Ecto neural progenitor cell (in vitro differentiated cells): ENCODE data around the gene CLASP1.

Experiments used
- DNase-seq: peaks from one replicate; pipeline ENCODE4 v3.0.0-alpha.2; 2018; ENCODE audit warnings: low spot score

The CLASP1 gene

DNA sequence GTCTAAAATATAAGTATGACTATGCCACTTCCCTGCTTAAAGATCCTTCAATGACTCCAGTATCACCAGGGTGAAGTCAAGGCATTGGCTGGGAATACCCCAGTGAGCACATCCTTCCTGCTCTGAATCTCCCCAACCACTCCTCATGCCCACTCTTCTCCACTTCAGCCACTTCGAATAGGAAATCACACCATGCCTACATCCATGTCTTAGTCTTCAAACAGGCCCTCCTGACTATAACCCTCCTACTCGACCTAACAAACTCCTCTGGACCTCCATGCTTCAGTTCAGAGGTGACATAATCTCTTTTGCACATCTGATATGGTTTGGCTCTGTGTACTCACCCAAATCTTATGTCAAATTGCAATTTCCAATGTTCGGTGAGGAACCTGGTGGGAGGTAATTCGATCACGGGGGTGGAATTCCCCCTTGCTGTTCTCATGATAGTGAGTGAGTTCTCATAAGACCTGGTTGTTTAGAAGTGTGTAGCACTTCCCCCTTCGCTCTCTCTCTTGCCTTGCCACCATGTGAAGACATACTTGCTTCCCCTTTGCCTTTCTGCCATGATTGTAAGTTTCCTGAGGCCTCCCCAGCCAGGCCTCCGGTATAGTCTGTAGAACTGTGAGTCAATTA, 276.4 kb downstream of the CLASP1 start:
- no peak for DNase-seq

DNA sequence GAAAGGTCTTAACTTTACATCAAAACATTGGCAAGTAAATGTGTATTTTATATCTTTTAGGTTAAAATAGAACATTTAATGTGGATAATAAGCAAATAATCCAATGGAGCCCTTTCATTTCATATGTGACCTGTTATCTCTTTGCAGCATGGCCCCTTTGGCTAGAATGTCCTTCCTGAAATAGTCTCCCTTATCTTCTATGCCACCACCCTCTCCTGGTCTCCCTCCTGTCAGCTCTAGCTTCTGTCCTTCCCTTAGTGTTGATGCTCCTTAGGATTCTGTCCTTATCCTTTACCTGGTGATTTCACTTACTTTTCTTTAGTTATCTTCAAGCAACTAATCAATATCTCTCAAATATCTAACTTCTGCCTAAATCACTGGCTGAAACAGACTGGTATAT, 277.2 kb downstream of the CLASP1 start:
- no peak for DNase-seq

DNA sequence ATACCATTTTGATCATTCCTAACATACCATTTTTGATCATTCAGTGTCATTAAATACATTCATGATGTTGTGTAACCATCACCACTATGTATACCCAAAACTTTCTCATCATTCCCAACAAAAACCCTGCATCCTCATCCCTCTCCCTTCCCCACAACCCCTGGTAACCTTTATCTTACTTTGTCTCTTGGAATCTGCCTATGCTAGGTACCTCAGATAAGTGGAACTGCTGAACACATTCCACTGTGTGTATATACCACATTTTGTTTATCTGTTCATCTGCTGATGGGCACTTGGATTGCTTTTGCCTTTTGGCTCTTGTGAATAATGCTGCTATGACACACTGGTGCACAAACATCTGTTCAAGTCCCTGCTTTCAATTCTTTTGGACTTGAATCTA, 280.4 kb downstream of the CLASP1 start:
- DNase-seq = no peak

DNA sequence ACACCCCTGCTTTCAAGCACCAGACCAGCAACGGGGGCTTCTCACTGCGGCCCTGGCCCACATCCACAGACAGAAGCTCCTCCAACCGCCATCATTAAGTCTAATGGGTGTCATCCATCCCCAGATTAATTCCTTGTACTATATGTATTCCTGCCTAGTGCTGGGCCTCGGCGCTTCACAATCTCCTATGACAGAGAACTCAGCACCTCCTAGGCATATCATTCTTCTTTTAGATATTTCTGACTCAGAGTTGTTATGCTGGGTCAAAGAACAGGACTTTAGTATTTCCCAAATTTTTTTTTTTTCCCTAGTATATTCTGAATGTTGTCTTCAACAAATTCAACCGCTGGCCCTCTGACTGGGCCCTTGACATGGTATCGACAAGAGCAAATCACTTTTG, 281.1 kb downstream of the CLASP1 start:
- no peak for DNase-seq

DNA sequence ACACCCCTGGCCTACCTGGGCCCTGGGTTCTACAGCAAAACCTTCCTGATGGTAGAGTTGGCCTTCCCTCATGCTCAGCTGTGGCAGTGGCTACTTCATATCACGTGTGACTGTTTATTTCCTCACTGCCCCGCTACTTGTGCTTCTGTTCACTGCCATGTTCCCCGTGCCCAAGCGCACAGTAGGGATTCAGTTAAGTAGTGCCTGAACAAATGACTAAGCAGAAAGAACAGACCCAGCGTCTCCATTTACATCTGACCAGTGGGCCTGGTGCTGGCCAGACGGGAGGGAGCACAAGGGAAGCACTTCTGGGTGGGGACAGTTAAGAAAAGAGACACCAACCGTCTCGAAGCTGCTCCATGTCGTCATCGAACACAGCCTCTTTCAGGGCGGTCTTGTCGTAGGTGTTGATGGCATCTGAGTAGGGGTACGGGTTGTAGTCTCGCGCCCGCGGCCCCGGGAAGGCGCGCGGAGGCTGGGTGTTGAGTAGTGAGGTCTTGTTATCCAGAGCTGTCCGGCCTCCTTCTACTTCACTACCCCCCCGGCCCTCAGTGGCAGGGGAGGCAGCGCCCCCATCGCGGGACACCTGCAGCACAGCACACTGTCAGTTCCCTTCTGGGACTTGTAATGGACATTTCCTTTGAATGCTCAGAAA, 281.9 kb downstream of the CLASP1 start:
- no peak for DNase-seq

DNA sequence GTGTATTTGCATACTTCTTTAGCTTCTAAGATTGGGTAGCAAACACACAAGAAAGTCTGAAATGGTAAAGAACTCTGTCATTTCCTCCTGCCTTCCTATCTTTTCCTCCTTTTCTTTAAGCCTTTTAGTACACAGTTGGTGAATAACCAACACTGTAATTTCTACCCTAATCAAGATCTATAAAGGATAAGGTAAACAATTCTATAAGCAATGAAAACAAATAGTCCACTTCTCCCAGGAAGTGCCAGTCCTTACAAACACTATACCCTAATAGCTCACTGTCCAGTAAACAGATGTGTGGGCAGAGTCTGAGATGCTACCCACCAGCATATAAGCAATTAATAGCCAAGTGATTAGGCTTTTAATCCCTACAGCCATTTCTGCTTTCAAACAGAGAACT, 283.2 kb downstream of the CLASP1 start:
- no peak for DNase-seq

DNA sequence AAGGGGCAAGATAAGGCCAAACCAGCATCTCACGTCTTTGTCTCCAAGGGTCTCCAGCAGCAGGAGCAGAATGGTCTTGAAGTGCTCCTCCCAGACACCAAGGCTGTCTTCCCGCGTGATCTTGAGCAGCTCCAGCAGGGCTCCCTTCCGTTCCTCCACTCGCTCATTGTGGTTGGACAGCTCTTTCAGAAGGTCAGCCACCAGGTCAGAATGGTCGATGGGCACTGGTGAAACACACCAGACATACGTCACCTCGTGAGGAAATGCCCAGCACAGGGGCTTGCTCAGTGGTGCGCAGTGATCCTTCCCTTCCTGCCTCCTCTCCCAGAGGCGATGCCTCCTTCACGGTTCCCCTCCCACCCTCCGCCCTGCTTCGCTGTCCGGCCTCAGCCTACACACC, 284.2 kb downstream of the CLASP1 start:
- no peak for DNase-seq

DNA sequence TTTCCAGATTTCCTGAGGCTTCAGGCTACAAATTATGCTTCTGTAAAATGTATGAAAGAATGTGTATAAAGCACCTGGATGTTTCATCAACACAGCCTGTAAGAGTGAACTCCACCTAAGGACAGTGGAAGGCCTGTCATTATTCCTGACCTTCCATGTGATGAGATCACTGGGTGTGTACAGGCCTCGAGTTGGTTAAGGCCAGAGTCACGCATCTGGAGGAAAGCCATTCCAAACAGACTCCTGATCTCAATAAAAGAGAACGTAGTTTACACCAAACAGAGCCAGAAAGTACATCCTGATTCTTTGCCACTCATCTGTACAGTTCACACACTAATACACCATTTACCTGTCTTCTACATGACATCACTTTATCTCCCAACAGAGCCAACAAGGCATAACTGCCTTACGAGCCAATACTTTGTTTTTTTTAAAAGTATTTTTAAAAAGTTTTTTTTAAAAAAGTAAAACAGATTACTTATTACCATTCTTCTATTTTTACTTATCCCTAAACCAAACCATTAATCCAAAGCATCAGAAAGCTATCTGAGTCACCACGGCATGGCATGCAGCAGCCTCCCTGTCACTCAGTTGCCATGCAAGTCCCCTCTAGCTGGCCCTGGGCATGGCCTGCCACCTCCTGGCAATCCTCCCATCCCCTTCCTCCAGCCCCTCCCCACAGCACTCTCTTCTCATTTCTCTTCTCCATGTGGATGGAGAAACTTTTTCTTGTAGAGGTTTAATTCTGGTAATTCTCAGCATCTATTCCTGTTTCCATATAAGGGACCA, 285.4 kb downstream of the CLASP1 start:
- no peak for DNase-seq

DNA sequence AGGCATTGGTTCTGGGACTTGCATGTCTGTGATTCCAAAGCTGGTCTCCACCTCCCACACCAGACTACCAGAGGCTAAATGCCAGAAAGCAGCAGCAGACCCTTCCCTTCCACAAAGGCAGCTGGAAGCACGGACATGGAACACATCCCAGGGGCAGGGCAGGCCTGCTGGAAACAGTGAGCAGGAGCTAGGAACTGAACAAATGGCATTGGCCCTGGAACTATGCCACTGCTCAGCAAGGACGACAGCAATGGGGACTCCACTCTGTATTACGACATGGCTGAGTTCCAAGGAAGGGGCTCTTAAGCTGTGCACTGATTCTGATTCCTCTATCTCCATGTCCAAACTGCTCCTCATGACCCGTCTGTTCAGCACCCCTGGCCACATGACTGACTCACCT, 286.5 kb downstream of the CLASP1 start:
- DNase-seq = no peak

DNA sequence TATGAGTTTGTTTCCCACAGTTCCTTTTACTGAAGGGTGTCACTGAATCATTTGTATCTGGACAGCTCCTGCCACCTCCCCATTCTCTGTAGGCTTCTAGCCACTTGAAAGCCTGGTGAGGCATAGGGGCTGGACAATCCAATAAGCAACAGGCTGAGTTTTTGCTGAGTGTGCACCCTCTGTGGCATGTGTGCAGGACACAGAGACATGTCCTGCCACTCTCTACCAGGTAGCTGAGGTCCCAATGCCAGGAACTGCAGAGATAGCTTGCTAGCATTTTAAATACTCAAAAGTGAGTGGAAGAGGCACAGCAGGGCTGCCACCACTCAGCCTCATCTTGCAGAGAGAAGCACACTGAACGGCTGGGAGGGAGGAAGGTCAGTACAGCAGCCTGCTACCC, 287.0 kb downstream of the CLASP1 start:
- DNase-seq = no peak

DNA sequence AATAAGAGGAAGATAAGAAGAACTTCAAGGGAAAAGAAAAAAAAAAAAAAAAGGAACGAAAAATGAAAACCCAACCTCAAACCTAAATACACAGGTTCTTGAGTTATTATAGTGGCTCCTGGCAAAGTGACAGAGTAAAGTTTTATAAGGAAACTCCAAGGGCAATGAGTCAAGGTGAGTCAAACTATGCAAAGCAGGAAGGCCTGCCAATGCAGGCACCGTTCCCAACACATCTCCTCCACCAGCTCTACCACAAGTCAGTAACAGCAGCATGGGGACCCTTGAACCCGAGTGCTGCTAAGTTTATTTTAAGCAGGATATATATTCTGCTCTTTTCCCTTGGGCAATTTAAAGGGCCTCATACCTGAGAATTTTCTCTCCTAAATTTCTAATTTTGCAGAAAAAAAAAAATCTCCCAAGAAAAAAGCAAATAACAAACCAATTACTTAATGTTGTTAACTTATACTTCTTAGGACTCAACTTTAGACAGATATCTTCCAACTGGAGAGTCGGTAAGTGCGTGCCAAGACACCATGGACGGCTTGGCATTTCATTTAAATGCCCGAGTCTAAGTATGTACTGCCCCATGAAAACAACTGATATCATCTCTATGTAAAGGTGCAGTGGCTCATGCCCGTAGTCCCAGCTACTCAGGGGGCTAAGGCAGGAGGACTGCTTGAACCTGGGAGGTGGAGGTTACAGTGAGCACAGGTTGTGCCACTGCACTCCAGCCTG, 288.5 kb downstream of the CLASP1 start:
- DNase-seq = no peak

DNA sequence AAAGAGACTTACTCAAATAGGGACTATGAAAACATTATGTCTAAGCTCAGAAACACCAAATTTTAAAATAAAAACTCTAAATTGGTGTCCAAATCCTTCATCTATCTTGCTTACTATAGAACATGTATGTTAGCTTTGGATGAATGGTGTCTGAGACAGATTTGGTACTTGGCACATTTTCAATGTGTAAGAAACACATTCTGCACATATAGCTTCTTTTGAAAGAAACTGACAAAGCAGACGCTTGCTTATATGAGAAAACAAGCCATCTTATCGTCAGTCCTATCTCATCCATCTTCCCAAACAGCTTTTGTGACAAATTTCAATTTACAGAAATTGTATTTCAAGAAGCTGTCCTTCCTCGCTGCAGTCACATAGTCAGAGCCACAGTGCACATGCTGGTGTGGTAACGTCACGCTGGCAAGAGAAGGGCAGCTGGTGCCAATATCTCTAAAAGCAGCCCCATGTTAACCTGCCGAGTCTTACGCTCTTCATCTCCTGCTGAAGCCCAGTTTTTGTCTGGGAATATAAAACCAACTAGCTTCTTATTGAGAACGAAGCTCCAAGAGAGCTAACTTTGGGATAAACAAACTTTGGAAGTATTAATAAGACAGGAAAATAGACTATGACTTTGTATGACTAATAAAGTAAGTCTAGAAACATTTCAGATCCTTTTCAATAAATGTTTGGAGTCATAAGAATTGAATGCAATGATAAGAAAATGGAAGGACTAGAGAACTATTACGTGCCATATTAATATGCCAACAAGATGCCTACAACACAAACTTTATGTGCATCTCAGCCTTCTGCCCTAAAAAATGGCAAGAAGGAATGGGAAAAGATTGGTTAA, 289.3 kb downstream of the CLASP1 start:
- DNase-seq = no peak

DNA sequence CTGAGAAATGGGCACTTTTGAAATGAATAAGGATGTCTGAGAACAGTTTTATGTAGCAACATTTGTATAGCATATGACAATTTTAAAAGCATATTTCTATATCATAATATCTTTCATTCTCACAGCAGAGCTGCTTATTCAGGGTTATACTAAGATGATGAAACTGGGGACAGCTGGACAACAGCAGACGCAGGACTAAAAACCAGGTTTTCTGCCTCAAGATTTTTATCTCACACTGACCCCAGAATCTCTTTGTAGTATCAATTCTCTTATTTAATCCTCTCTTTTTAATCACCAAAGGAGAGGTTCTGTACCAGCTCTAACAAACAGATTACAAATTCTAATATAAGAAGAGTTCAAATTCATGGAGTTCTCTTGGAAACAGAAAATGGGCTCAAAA, 290.1 kb downstream of the CLASP1 start:
- DNase-seq = no peak

DNA sequence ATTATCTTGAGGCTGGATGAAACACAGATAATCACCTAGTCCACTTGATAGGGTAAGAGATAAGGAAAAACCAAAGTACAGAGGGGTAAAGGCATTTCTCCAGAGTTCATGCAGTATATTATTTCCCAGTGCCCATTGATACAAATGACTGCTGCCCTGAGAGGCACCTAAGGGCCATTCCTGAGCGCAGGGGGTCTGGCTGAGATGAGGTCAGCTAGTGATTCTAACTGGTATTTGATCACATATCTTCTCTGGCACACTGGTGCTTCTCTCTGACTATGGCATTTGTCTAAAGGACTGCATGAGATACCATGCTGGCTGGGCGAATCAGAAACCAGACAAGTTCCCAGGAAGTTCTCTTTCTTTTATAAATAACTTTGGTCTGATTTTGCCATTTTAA, 291.0 kb downstream of the CLASP1 start:
- no peak for DNase-seq

DNA sequence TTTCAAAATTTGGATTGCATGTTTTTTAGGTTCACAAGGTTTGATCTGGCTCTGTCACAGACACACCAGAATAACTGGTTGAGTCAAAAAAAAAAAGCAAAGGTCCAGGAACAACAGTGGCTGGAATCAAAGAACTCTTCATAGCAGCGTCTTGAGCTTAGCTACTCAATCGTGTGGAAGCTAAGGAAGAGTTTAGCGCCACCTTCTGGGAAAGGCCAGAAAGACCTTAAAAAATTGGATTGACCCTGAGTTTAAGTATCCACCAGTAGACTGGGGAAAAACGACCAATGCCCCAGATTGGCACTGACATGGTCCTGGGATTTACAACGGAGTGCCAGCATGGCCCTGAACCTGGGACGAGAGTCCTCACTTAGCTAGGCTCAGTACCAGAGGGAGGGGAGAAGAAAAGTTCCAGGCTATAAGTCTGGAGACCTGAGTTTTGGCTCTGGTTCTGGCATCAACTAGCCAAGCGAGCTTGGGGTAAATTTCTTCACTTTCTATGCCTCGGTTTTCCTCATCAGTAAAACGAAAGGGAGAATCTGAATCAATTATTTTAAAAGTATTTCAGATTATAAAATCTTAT, 293.1 kb downstream of the CLASP1 start:
- DNase-seq = peak; percentile 63

DNA sequence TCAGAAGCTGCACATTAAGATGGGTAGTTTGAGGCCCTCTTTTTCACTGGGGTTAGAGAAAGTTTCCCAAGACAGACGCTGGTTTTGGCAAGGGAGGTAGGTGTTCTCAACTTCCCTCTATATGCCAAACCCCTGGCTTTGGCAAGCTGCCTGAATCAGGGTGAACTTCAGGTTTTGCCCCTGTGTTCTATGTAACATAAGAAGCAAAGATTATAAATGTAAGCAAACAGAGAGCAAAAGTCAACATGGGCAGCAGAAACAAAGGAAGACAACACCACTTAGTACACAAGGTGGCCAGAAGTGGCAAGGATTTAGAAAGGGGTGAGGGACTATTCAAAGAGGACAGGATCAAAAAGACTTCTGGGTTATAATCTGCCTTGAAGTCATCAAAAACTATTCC, 293.8 kb downstream of the CLASP1 start:
- no peak for DNase-seq

DNA sequence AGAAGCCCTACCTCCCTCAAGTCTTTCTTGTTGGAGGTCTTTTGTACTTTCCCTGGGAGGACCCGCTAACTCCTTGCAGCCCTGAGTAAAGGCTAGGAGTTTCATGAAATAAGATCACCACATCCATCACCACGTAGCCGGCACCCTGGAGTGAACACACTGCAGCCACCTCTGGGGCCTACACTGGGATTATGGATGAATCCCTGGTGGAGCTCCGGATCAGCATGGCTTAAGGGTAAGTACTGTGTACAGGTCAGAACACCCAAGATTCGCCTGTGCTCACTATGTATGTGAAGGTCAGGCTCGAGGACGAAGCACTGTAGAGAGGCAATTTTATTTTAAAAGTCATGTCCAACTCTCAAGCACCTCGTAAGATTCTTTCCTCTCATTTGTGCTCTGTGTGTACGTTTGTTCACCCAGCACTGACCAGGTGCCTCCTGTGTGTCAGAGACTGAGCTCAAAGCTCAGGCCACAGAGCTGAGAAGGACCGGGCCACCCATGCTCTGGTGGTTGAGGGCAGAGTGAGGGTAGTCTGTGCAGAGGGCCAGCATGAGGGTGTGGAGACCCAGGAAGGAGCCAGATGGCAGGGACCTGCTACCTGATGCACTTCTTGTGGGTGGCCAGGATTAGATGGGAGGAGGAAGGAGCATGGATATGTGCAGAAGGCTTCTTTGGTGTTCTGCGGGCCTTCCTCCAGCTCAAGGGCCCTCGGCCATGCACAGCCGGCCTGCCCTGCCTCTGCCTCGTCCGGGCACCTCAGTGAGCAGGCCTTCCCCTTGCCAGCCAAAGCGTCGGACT, 297.5 kb downstream of the CLASP1 start:
- no peak for DNase-seq

DNA sequence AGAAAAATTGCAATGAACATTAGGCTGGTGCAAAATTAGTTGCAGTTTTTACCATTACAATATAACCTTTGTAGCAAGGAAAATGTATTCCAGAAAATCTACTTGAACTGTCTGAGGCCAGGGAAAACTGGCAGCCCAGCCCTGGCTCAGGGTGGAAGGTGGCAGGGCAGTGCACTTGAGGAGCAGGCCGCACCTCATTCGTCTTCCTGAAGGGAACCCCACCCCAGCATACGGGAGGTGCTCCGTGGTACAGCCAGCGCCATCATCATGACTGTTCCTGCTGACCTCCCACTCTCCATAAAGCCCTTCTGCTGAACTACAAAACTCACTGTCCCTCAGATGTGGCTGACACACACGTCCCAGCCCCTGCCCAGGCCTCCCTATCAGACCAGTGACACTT, 298.4 kb downstream of the CLASP1 start:
- DNase-seq = no peak

DNA sequence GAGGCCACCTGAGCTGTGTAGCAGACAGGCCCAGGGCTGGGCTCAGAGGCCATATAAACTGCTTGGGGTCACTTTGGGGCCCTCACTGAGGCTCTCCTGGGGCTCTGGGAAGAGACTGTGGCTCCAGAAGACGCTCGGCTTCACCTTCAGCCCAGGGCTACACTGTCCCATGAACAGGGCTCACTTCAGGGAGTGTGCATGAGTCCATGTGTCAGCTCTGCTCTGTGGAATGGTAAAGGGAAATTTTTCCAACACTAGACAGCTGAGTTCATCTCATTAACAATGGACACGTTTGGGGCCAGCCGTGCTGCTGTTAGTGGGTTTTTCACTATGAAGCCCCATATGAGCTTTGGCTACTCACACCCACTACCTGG, 298.9 kb downstream of the CLASP1 start:
- no peak for DNase-seq

DNA sequence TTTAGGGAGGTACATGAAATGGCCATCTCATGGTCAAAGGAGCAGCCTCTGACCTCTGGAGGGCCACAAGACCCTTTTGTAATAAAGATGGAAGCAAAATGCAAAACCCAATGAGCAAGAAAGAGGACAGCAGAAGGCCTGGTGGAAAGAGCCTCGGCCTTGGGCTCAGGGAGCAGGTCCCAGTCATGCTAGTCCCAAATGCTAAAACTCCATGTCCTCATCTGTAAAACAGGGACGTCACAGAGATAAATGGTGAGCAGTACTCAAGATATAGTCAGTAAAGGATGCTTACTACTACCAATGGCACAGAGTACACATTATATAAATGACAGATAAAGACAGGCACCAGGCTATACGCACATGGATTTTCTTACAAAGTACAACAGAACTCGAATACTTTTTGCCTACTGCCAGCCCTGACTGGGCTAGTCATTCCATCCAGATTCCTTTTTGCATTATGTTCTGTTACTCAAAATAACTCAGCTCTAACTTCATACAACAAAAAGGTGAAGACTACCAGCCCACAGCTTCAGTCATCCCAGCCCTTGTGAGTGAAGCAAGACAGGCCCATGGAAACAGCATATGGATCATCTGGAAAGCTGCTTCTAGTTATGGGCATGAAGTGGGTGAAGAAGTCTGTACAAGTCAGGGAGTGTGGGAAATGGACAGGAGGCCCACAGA, 299.4 kb downstream of the CLASP1 start:
- no peak for DNase-seq
